HG03025 (cell line): ENCODE measurements around the gene PNPLA2.

Experiments used
- ATAC-seq: cut with Tn5 transposase; IDR thresholded peaks from one replicate; pipeline ENCODE4 v1.9.1; 2021; ENCODE audit warnings: mild to moderate bottlenecking, moderate library complexity; ENCODE audit not compliant: unreplicated experiment, low FRiP score

The PNPLA2 gene

DNA sequence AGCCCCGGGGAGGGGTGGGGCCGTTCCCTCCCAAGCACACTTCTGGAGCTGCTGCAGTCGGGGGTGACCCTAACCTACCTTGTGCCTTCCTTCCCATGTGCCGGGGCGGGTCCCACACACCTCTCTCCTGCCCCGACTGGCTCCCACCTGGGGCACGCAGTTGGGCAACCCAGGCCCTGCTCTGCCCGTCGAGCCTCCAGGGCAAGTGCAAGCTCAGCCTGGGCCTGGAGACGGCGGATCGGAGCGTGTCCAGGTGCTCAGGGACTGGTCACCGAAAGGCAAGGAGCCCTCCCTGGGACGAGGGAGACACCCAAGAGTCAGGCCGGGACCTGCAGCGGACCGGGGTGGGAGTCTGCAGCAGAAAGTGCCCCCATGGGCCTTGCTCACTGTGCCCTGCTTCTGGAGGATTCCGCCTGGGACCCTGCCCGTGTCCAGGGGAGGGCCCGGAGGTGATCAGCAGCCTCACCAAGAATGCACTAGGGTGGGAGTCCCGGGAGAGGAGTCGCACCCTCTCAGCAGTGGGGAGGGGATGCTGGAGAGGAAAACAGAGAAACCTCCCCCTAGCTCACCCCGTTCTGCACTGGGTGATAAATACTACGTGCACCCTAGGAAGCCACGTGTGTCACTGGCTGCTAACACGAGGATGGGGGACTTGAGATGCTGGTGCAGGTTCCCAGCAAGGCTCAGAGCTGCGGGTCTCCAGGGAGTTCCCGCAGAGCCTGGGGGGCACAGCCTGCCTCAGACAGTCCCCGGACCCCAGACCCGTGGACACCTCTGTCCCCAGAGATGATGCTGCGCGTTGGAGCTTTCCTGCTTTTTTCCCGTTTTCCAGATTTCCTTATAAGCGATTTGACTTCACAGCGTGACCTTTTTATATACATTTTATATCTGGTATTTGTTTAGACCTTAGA lies 36.2 kb upstream of the PNPLA2 start:
- ATAC-seq: no peak

DNA sequence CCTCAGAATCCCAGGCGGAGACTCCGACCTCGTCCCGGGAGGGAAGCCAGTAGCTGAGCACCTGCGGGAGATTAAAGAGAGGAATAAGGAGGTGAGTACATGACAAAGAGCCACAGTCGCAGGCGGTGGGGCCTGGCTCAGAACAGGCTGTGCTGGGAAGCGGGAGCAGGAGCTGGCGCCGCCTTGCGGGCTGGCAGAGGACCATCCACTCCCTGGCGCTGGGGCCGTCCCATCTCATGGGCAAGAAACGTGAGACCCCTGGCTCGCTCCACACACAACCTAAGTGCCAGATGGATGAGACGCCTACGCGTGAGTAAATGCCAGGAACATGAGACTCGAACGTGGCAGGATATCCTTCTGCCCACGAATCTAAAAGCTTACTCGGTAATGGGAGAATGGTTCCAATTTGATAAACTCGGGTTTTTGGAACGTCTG lies 35.1 kb upstream of the PNPLA2 start:
- no peak for ATAC-seq

DNA sequence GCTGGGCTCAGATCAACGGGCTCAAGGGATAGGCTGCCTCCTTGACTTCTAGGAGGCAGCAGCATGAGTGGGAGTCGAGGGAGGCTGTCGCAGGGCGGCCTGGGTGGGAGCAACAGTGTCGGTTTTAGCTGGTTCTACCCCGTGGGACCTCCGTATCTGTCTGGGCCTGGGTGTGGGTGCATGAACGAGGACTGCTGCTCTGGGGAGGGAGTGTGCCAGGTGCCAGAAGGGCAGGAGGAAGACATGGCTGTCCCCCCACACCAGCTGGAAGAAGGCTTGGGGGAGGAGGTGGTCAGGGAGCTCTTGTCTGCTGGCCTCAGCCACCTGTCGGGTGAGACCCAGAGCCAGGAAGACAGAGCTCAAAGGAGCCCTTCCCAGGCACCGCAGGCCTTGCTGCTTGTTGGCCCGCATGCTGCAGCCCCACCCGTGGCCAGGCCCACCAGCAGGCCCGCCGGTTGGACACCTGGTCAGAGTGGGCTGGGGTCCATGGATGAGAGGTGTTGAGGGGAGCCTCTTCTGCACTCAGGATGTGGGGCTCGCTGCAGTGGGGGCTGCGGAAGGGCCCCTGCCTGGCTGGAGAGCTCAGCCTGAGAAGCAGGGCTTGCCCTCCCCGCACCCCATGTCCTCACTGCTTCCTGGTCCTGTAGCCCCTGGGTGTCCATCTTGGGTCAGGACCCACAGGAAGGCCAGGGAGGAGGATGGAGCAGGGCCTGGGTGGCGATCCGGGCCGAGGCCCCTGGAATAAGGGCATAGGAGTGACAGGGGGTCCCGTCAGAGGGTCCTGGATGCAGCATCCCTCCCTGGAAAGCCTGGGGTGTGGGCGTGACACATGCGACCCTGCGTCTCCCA lies 32.3 kb upstream of the PNPLA2 start:
- ATAC-seq: no peak

DNA sequence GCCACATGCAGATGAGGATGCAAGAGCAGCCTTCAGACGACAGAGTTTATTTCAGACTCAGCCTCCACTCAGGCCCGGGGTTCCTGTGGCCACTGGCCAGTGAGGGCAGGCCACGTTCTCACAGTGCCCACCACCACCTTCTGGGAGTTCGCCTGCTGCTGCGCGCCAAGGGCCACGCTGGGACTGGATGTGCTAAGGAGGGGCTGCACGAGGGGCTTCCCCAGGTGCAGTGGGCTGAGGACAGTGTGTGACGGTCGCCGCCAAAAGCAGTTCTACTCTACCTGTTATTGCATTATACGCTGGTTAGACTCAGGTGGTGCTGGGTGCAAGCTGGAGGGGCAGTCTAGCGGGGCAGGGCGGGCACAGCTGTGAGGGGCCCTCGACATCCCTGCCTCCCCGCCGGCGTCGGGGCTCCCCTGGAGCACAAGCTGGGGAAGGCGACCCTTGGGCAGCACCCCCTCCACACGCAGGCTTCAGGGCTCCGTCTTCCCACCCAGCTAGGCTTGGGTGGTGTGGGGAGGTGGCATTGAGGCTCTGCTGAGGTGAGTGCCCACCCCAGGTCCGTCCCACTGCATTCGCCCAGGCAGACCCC lies 31.5 kb upstream of the PNPLA2 start:
- no peak for ATAC-seq

DNA sequence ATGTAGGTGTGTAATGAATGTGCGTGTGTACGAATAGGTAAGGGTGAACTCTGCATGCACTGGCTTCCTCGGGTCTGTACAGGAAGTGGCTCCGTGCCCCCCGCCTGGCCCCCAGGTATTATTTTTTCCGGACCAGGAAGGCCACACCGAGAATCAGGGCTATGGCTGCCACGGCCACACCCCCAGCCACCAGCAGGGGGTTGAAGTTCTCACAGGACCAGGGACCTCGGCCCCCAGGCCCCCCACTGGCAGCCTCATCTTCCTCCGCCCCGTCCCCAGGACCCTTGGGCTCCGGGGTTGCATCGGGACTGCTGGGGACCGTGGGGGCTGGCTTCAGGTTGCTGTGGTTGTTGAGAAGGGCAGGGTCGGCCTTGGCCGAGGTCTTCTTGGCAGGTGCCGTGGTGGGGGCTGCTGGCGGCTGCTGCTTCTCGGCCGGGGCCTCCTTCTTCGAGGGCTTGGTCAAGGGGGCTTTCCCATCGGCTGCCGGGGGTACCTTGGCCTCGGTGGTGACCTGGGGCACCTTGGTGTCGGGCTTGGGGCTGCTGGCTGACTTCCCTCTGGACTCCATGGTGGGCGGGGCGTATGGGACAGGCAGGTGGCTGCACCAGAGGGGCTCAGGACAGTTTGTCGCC lies 30.6 kb upstream of the PNPLA2 start:
- ATAC-seq: no peak

DNA sequence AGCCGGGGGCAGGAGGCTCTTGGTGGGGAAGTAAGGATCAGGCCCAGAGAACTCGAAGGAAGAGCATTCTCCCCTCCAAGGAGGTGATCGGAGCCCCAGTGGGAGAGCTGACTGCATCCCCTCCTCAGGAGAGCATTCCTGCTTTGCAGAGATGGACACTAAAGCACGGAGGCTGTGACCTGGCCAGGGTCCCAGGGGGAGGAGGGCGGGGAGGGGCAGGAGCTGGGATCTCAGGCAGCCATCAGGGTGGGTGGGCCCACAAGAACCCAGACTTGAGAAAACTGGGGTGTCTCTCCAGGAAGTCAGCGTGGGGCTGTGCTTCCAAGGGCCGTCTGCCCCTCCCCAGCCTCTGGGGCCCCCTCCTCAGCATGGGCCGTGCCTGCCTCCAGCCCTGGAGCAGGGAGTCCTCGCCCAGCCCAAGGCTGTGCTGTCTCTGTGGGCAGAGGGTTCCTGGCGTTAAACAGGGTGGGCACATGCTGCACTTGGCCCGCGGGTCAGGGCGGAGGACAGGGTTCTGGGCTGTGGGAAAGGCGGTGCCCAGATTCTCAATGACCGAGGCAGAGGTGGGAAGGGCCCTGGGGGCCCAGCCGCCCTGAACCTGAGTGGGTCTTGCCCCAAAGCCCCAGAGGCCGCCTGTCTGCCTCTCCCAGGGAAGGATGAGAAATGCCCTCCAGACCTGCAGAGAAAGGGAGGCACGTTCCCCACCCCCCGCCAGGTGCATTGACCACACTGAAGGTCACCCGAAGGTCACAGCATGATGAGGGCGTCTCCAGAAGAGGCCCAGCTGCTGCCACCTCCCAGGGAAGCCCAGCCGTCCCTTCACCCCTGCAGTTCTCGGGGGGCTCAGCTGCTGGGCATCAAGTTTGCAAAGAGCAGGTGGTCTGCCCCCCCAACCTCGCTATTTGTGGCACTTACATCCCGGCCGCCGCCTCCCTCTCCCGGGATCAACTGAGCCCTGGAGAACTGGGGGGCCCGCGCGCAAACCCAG lies 29.5 kb upstream of the PNPLA2 start:
- no peak for ATAC-seq

DNA sequence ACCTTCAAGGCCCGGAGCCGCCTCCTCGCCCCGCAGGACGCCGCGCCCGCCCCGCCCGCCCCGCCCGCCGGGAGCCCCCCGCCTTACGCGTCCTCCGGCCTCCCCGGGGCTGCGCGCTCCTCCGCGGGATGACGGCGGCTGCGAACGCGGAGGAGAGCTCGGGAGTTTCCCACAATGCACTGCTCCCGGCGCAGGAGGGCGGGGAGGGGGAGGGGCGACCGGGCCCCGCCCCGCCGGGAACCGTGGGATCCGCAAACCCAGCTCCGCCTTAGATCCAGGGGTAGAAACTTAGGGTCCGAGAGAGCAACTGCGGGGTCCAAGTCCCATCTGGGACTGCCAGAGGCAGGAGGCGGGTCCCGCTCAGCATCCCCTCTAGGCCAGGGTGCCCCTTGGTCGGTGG lies 28.8 kb upstream of the PNPLA2 start, which contains the start of gene CEND1:
Gene CEND1 (minus strand): TSS at position 148 of the 400 bp plus-strand sequence. CDS start 1,514 bp downstream, outside the sequence.
- ATAC-seq: no peak

DNA sequence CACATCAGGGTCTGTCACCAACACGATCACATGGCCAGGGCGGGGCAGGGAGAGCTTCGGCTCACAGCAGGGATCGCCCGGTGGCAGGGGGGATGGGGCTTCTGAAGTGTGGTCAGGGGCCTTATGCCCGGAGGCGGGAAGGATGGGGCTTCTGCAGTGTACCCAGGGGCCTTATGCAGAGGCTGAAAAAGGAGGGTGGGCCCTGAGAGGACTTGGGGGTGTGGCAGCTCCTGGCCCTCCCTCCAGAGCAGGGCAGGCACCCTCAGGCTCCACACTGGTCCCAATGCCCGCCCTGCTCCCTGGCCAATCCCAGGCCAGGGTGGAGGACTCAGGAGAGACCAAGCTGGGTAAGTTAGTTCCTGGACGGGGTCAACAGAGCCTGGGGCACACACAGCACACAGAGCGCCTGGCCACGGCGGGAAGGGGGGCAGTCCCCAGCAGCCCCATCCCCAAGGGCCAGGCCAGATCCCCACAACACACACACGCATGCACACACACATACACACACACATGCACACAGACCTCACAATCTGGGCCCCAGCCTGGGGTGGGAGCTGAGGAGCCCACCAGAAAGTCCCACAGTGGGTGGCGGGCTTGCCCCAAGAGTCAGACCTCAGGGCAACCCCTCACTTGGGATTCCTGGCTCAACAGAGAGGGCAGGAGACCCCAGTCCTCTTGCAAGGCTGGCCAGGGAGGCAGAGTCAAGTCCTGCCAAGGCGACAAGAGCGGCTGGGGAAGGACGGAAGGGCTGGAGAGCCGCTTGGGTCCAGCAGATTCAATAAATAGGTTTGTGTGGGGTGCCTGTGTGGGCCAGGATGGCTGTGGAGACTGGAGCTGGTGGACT lies 27.8 kb upstream of the PNPLA2 start:
- no peak for ATAC-seq

DNA sequence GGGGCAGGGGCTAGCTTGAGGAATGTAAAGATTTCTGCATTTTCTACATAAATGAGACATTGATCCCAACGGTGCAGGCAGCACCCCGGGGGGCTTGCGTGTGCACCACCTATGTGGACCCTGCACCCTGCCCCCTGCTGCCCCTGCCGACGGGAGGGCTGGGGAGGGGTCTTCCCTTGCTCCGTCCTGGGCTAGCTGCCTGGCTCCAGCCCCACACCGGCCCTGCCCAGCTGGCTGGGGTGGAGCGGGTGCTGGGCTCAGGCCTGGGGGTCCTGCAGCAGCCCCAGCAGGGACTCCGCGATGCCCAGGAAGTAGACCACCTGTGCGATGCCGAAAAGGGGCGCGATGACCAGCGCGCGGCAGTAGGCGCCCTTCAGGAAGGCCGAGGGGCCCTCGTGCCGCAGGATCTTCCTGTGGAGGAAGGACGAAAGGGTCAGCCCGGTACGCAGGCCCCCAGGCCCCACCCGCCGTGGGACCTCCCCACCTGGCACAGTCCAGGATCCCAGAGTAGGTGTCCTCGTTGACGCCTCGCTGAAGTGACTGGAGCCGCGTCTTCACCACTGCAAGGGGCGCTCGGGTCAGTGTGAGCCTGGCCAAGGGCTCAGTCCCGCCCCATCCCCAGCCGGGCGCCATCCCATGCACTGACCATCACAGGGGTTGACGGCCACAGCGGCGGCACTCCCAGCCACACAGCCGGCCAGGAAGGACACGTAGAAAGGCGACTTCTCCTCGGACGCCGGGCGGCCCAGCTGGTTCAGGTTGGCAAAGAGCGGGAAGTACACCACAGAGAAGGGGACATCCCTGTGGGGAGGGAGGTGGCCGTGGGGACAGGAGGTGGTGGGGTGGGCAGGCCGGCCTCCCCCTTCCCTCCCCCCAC lies 26.8 kb upstream of the PNPLA2 start:
- no peak for ATAC-seq

DNA sequence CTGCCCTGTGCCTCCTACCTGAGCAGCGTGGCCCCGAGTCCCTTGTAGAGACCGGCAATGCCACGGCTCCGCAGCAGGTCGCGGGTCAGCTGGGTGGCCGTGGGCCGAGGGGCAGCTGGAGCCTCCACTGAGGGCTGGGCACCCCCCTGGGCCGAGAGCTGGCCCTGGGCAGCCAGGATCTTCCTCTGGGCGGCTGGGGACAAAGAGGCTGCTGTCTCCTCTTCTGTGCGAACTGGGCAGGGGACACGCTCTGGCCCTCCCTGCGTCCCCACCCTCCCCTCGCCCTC lies 26.2 kb upstream of the PNPLA2 start:
- ATAC-seq: no peak

DNA sequence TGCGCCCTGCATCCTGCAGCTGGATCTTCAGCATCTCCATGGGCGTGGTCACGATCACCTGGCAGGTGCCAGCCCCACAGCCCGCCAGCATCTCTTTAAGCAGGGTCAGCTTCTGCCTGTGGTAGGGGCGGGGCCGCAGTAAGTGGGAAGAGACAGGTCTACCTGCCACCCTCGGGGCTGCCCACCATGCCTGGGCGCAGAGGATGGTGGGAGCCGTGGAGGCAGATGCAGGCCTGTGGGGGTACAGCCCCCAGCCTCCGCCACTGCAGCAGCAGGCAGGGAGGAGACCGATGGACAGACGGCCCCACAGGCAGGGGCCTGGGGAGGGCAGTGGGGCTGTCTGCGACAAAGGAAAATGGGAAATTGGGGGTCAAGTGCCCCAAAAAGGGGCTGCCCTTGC lies 25.8 kb upstream of the PNPLA2 start:
- ATAC-seq: no peak

DNA sequence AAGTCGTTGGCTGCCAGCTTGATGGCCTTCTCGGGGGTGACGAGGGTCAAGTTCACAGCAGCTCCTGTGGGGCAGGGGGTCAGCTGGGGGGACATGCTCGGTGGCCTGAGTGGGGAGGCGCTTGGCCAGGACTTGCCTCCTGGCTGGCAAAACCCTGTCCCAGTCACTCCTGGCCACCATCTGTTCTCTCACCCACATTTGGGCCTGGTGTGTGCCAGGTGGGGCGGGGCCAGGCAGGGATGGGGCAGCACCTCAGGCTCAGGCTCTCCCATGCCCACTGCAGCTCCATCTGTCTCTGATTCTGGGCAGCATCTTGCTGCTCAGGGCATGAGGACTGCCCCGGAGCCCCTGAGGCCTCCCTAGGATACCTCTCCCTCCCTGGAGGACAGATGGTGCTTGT lies 25.2 kb upstream of the PNPLA2 start:
- ATAC-seq: no peak

DNA sequence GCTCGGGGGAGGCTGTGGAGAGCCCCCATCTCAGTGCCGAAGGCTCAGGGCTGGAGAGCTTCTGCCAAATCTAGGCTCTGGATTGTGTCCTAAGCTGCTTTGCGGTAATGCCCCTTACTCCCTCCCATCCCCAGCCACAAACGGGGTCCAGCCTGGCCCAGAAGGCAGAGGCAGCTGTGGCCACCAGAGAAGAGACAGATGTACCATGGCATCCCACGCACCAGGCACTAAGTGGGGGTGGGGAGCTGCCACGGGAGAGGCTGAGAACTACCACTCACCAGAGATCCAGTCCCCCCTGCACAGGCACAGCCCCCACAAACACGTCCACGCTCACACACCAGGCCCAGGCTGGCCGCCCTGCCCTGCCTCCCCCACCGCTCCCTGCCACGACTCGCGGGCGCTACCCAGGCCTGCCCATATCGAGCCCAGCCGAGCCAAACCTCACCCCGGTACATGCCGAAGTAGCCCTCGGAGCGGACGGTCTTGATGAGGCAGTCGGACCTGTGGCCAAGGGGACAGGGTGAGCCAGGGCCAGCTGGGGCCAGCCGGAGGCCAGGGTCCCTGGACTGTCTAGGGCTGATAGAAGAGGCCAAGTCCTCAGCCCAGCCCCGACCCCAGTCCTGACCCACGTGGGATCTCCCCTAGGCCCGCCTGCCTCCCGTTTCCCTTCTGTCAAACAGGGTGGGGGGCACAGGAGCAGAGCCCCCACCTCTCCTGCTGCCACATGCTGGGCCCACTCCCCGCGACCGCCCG lies 24.5 kb upstream of the PNPLA2 start:
- ATAC-seq: no peak

DNA sequence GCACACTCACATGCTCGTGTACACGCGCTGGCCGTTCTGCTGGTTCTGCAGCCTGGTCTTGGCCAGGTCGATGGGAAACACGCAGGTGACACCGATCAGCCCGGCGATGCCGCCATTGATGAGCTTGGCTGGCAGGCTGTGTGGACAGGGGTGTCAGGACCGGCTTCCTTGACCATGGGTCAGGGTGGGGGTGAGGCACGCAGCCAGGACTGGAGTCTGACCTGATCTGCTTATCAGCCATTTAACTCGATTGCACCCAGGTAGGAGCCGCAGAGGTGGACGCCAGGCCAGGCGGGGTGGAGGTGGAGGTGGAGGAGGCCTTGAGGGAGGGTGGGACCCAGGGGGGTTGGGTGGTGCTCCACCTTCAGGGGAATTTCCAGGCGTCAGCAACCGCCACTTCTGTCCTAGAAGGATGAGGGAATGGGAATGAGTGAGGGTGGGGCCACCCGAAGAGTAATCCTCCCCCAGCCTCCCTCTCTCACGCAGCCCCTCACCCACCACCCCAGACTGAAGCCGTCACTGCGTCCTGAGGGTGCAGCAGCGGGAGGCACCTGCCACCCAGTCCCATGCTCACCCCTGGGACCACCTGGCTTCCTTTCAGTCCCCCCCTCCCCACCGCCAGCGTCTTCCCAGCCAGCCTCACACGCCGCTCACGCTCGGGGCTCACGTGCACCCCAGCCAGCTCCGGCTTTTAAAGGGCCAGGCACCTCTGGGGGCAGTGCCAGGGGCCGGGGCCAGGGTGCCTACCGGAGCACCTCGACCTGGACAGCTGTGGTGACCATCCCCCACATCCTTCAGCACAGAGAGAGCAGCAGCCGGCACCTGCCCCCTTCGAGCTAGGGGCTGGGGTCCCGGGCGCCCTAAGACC lies 23.7 kb upstream of the PNPLA2 start:
- no peak for ATAC-seq

DNA sequence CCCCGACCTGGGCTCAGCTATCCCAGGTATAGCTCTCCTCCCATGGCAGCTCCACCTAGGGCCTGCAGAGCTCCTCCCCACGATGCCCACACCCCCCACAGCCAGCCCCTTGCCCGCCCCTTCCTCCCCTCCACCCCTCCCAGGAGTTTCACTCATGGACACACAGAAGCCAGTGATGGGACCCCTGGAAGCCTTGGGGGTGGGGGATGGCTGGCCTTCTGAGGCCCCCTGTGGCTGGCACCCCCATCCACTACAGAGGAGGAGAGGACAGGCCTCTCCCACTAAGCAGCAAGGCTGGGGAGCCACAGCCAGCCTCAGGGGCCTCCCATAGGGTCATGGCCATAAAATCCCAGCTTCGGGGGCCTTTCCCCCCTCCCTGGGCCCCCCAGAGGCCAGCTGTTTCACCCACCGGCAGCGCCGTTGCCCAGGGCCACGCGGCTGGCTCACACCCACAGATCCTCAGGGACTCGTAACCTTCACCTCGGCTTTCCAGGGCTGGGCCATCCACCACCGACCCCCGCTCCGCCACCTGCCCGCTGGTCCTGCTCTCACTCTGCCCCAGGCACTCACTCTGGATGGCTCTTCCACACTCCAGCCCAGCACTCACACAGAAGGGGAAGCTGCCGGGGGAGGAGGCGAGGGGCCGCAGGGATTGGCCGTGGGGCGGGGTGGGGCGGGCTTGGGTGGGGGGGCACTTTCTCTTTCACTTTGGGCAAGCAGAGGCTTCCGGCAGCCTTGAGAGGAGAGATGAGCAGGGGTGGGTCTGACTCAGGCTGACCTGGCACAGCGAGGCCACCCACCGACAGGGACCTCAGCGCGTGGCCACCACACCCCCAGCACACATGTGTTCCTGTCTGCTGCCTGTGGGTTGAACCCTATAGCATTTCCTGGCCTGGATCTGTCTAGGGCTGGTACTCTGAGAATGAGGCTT lies 22.8 kb upstream of the PNPLA2 start:
- no peak for ATAC-seq
